KMS-11 (cell line): ENCODE results near the gene CLEC2B.

Experiments
- H2AFZ ChIP-seq: fragments of 200-600 bp; sonication (generic); 2 replicates; pipeline ENCODE4 v1.6.1; 2016; ENCODE audit warnings: antibody characterized with exemption, mixed run types, low read depth
- H3K27ac ChIP-seq: fragments of 200-600 bp; sonication (generic); 2 replicates; pipeline ENCODE4 v1.6.1; 2016; ENCODE audit warnings: mild to moderate bottlenecking, mixed run types
- H3K27me3 ChIP-seq: fragments of 200-600 bp; sonication (generic); 2 replicates; pipeline ENCODE4 v1.6.1; 2017; ENCODE audit warnings: mild to moderate bottlenecking, low read depth, mixed run types, moderate library complexity; ENCODE audit not compliant: insufficient read depth
- H3K36me3 ChIP-seq: fragments of 200-600 bp; sonication (generic); 2 replicates; pipeline ENCODE4 v1.6.1; 2017; ENCODE audit warnings: mild to moderate bottlenecking, mixed run types; ENCODE audit not compliant: insufficient read depth
- H3K4me1 ChIP-seq: fragments of 200-600 bp; sonication (generic); 2 replicates; pipeline ENCODE4 v1.6.1; 2016; ENCODE audit warnings: mild to moderate bottlenecking, low read depth, mixed run types; ENCODE audit not compliant: poor library complexity, severe bottlenecking
- H3K4me2 ChIP-seq: fragments of 200-600 bp; sonication (generic); 2 replicates; pipeline ENCODE4 v1.7.0; 2016; ENCODE audit warnings: mild to moderate bottlenecking, mixed run types
- H3K4me3 ChIP-seq: fragments of 200-600 bp; sonication (generic); IDR thresholded peaks from 2 replicates; pipeline ENCODE4 v1.6.1; 2017; ENCODE audit warnings: low read depth, low read length, mixed read lengths; ENCODE audit not compliant: insufficient read depth
- H3K79me2 ChIP-seq: fragments of 200-600 bp; sonication (generic); 2 replicates; pipeline ENCODE4 v1.6.1; 2016; ENCODE audit warnings: low read depth, mixed run types; ENCODE audit not compliant: insufficient read depth
- H3K9ac ChIP-seq: fragments of 200-600 bp; sonication (generic); 2 replicates; pipeline ENCODE4 v1.6.1; 2016; ENCODE audit warnings: mild to moderate bottlenecking, mixed run types
- H4K20me1 ChIP-seq: fragments of 200-600 bp; sonication (generic); 2 replicates; pipeline ENCODE4 v1.6.1; 2016; ENCODE audit warnings: mild to moderate bottlenecking, mixed run types; ENCODE audit not compliant: insufficient read depth
- TF ChIP-seq, protein P1 (sequence below): fragments of 200-600 bp; sonication (generic); conservative IDR thresholded peaks from 2 replicates; pipeline ENCODE4 v1.6.1; 2017; ENCODE audit warnings: low read depth, mild to moderate bottlenecking, antibody characterized with exemption, low read length, moderate library complexity, mixed read lengths

Gene CLEC2B

GRCh38 chr12:9820281-9820930 lies 48.7 kb downstream of the CLEC2B start:
- no peak overlapping the region for H3K4me2 ChIP-seq
- H3K4me1 ChIP-seq, result no peaks in the 10 kb centered on the region
- TF ChIP-seq, protein P1, sequence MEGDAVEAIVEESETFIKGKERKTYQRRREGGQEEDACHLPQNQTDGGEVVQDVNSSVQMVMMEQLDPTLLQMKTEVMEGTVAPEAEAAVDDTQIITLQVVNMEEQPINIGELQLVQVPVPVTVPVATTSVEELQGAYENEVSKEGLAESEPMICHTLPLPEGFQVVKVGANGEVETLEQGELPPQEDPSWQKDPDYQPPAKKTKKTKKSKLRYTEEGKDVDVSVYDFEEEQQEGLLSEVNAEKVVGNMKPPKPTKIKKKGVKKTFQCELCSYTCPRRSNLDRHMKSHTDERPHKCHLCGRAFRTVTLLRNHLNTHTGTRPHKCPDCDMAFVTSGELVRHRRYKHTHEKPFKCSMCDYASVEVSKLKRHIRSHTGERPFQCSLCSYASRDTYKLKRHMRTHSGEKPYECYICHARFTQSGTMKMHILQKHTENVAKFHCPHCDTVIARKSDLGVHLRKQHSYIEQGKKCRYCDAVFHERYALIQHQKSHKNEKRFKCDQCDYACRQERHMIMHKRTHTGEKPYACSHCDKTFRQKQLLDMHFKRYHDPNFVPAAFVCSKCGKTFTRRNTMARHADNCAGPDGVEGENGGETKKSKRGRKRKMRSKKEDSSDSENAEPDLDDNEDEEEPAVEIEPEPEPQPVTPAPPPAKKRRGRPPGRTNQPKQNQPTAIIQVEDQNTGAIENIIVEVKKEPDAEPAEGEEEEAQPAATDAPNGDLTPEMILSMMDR, result no peak
- no peaks in the 10 kb centered on the region for H3K79me2 ChIP-seq
- no peaks in the 10 kb centered on the region for H3K36me3 ChIP-seq
- no peaks in the 10 kb centered on the region for H4K20me1 ChIP-seq
- H3K9ac ChIP-seq, result no peak overlapping the region
- no peak overlapping the region for H2AFZ ChIP-seq
- no peak overlapping the region for H3K4me3 ChIP-seq
- H3K27ac ChIP-seq, result no peak overlapping the region
- H3K27me3 ChIP-seq, result no peaks in the 10 kb centered on the region

- Histone ChIP-seq H3K79me2 (no peaks in the 10 kb centered on the region), H3K27me3 (no peaks in the 10 kb centered on the region), H4K20me1 (no peaks in the 10 kb centered on the region), H3K4me2 (peak overlapping the region; percentile 47; the same call in 1 of the 2 replicates), H3K4me3 (no peak overlapping the region), H3K9ac (no peak overlapping the region), H3K4me1 (no peaks in the 10 kb centered on the region), H2AFZ (peak overlapping the region; percentile 68), H3K27ac (no peak overlapping the region), H3K36me3 (no peaks in the 10 kb centered on the region)
- TF ChIP-seq, protein P1, result peak; percentile 79
Measured at GRCh38 chr12:9813821-9814798, 55.0 kb downstream of the CLEC2B start.

DNA sequence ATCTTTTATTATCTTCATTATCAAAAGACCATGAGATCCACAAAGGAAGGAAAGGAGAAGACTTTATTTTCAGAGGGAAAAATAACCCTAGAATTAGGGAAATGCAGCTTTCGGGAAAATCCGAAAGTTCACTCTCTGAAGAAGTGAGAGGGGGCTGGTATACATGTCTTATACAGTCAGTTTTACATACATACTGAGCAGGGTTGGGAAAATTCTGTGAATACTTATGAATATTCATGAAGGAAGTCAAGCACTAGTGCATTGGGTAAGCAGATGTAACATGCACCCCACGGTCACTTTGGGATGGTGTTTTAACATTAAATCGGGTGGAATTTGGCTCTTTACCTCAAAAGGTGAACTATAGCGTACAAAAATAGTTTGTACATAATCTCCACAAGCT lies 57.5 kb downstream of the CLEC2B start:
- Histone ChIP-seq H2AFZ (no peak overlapping the region), H3K4me3 (no peak overlapping the region), H3K36me3 (no peaks in the 10 kb centered on the region), H3K27me3 (no peaks in the 10 kb centered on the region), H3K4me2 (no peak overlapping the region), H4K20me1 (no peaks in the 10 kb centered on the region), H3K9ac (no peak overlapping the region), H3K4me1 (no peaks in the 10 kb centered on the region), H3K27ac (no peak overlapping the region), H3K79me2 (no peaks in the 10 kb centered on the region)
- TF ChIP-seq, protein P1, result no peak

DNA sequence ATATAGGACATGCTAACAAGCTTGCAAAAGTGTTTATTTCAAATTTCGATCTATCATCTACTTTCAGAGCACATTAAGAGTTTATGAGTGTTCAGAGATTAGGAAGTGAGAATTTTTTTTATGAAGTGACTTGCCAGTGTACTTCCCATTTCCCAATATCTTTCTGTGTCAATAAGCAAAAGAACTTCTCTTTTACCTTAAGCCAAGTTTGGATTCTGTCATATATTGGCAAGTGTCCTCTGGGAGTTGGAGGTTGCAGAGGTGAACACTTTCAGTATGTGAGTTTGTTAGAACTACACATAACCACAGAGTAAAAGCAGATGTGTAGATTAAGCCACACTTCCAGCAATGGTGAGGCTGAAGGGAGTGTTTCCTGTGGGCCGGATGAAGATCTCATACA lies 58.5 kb downstream of the CLEC2B start:
- Histone ChIP-seq H3K79me2 (no peaks in the 10 kb centered on the region), H3K27me3 (no peaks in the 10 kb centered on the region), H3K27ac (no peak overlapping the region), H3K36me3 (no peaks in the 10 kb centered on the region), H4K20me1 (no peaks in the 10 kb centered on the region), H3K9ac (no peak overlapping the region), H3K4me1 (no peaks in the 10 kb centered on the region), H3K4me3 (no peak overlapping the region), H2AFZ (no peak overlapping the region), H3K4me2 (no peak overlapping the region)
- TF ChIP-seq, protein P1, result no peak
